Uterus (tissue), 2 donors: ENCODE data around the gene VSIG1.

Source experiments
- CTCF ChIP-seq, 4 experiments: fragments of 200-600 bp in 2 of 4; fragments of 450-650 bp in 2 of 4; sonication (generic) in 2 of 4; IDR thresholded peaks; one replicate each; pipeline ENCODE4 v1.5.1; 2016 to 2019; ENCODE audit warnings: antibody characterized with exemption in 4 of 4, mild to moderate bottlenecking in 2 of 4, moderate library complexity in 1 of 4
- POLR2A ChIP-seq, 2 donors: fragments of 450-650 bp; IDR thresholded peaks; one replicate each; pipeline ENCODE4 v1.6.1; 2016; ENCODE audit warnings: antibody characterized with exemption in 2 of 2, mild to moderate bottlenecking in 1 of 2, moderate library complexity in 1 of 2

- TF ChIP-seq CTCF (IDR thresholded peaks at IDR 0.05) (peak in 1 of 4 experiments; percentile 13), POLR2A (IDR thresholded peaks at IDR 0.05) (no peak)
Measured at GRCh38 chrX:108001218-108001814, 43.5 kb upstream of the VSIG1 start.
